Cardiac muscle cell (in vitro differentiated cells and primary cell): ENCODE results near the gene MAP2. TPM values are rescaled to one million over a fixed set of nuclear protein-coding genes. Genes with fewer than 3 reads are reported as not detected.

Experiments
- DNase-seq, 2 donors: peaks; one replicate each; pipeline versions ENCODE4 v3.0.0 to v3.0.0-alpha.2; 2010 to 2017; ENCODE audit warnings: low read depth in 1 of 2, low spot score in 1 of 2
- H3K27ac ChIP-seq: fragments of 200-600 bp; sonication (generic); 2 replicates; pipeline ENCODE4 v1.5.1; 2016
- H3K27me3 ChIP-seq: fragments of 200-600 bp; sonication (generic); 2 replicates; pipeline ENCODE4 v1.6.0; 2016; ENCODE audit warnings: control low read depth
- H3K36me3 ChIP-seq: fragments of 200-600 bp; sonication (generic); 2 replicates; pipeline ENCODE4 v1.5.1; 2016; ENCODE audit warnings: control low read depth
- H3K4me1 ChIP-seq: fragments of 200-600 bp; sonication (generic); 2 replicates; pipeline ENCODE4 v1.8.1; 2017; ENCODE audit warnings: low read depth, mild to moderate bottlenecking, mixed run types
- H3K4me3 ChIP-seq: fragments of 200-600 bp; sonication (generic); 2 replicates; pipeline ENCODE4 v1.5.1; 2016; ENCODE audit warnings: mild to moderate bottlenecking
- H3K9me3 ChIP-seq: fragments of 200-600 bp; sonication (generic); 2 replicates; pipeline ENCODE4 v1.5.1; 2017; ENCODE audit warnings: low read depth, mild to moderate bottlenecking, control low read depth
- polyA plus RNA-seq: library from polyadenylated mRNA; unstranded; fragments of >200 nt; fragmentation: Nextera tagmentation; extraction: Ambion mirVana; gene quantifications from 2 replicates; pipeline ENCODE4 v1.2.1, GENCODE V29; 2016
- total RNA-seq: library from RNA; depleted of rRNA; stranded (reverse); fragments of >200 nt; gene quantifications from 2 replicates; pipeline ENCODE4 v1.2.3, GENCODE V29; 2016
- TF ChIP-seq, protein P1 (sequence below): IDR thresholded peaks from 2 replicates; pipeline ENCODE4 v1.5.1; 2012; ENCODE audit warnings: low read depth, mild to moderate bottlenecking, low read length

MAP2 gene
- total and polyA plus RNA-seq, 2 experiments from 2014 or later = 0.24 to 0.68 TPM

DNA sequence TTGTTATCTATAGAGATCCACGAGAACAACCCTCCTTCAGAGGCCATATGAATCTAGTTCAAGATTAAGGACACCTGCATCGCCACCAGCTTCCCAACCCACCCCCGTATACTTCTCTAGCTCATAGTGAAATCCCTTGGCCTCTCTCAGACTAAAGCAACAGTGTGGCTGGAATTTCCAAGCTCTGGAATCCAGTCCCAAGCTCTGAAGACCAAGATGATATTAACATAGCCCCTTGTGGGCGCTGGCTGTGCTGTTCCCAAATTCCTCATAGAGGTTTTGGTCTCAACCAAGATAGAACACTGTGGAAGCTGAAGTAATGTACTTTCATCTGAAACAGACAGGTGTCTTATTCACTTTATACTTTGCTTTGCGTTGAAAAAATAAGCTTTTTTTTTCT is 139.6 kb downstream of the MAP2 start:
- no peak for DNase-seq
- Histone ChIP-seq H3K9me3 (no peaks in the 10 kb centered on the region), H3K4me3 (no peak overlapping the region), H3K36me3 (no peaks in the 10 kb centered on the region), H3K4me1 (no peaks in the 10 kb centered on the region), H3K27ac (no peak overlapping the region), H3K27me3 (no peaks in the 10 kb centered on the region)
- TF ChIP-seq, protein P1, sequence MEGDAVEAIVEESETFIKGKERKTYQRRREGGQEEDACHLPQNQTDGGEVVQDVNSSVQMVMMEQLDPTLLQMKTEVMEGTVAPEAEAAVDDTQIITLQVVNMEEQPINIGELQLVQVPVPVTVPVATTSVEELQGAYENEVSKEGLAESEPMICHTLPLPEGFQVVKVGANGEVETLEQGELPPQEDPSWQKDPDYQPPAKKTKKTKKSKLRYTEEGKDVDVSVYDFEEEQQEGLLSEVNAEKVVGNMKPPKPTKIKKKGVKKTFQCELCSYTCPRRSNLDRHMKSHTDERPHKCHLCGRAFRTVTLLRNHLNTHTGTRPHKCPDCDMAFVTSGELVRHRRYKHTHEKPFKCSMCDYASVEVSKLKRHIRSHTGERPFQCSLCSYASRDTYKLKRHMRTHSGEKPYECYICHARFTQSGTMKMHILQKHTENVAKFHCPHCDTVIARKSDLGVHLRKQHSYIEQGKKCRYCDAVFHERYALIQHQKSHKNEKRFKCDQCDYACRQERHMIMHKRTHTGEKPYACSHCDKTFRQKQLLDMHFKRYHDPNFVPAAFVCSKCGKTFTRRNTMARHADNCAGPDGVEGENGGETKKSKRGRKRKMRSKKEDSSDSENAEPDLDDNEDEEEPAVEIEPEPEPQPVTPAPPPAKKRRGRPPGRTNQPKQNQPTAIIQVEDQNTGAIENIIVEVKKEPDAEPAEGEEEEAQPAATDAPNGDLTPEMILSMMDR = no peak

DNA sequence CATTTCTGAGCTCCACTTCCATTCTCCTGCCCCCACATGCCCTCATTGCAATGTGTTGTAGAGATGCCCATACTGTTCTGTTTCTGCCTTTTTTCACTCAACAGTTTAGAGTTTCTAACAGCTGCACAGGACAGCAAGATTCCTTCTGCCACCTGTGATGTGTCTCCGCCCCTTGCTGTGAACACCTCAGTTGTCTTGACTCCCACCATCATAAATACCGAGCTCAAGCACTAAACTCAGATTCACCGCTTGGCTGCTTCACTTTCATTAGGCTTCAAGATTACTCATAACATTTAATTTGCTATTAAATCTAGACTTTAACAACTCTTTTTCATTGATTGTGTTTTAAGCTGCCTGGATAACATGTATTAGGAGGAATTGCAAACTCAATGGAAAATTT is 141.0 kb downstream of the MAP2 start:
- no peak overlapping the region for H3K4me3 ChIP-seq
- no peaks in the 10 kb centered on the region for H3K9me3 ChIP-seq
- H3K27me3 ChIP-seq = no peaks in the 10 kb centered on the region
- TF ChIP-seq, protein P1 = no peak
- no peak overlapping the region for H3K27ac ChIP-seq
- DNase-seq = no peak
- H3K4me1 ChIP-seq = no peaks in the 10 kb centered on the region
- H3K36me3 ChIP-seq = no peaks in the 10 kb centered on the region

DNA sequence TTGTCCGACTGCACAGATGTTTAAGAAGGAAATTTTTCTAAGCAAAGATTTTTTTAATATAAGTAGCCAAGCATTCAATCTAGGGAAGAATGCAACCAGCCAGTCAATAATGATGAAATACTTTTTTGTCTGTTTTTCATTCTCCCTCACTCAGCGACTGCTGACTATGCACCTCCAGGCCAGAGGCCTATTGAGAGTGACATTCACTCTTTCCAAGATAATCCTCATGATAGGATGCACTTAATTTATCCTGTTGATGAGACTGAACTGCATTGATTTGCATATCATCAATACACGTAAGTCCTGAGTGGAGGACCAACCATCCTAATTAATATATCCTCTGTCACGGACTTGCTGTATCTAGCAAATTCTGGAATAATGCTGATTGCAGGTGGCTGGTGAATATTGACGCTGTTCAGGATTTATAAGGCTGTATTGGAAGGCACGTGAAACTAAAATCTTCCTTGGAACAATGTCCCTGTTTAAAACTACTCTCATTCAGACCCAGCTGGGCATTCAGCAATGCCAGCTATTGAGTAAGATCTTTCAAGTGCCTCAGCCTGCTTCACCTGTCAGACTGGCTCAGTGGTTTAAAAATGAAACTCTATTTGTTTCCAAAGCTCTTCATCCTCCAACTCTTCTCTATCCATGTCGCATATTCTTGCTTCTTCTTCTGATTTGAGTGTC is 142.2 kb downstream of the MAP2 start:
- H3K9me3 ChIP-seq = no peaks in the 10 kb centered on the region
- no peaks in the 10 kb centered on the region for H3K36me3 ChIP-seq
- DNase-seq = no peak
- no peak overlapping the region for H3K27ac ChIP-seq
- H3K4me3 ChIP-seq = no peak overlapping the region
- TF ChIP-seq, protein P1 = no peak
- no peaks in the 10 kb centered on the region for H3K27me3 ChIP-seq
- no peaks in the 10 kb centered on the region for H3K4me1 ChIP-seq

DNA sequence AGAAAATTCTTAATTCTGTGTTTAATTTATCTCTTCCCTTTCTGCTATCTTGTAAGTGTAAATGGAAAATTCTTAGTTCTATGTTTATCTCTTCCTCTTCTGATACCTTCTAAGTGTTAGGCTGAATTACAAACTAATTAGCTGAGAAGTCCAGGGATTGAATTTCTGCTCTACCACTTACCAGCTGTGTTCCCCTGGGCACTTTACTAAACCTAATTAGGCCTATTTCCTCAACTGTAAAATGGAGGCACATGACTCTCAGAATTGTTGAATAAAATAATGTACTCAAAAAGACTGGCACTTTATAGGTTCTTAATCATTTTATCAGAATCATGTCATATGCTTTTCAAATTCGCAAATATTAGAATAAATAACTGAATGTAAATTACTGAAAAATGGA is 146.3 kb downstream of the MAP2 start:
- Histone ChIP-seq H3K27ac (no peak overlapping the region), H3K4me3 (no peak overlapping the region), H3K9me3 (no peaks in the 10 kb centered on the region), H3K4me1 (no peaks in the 10 kb centered on the region), H3K36me3 (no peaks in the 10 kb centered on the region), H3K27me3 (no peaks in the 10 kb centered on the region)
- DNase-seq = no peak
- TF ChIP-seq, protein P1 = no peak

DNA sequence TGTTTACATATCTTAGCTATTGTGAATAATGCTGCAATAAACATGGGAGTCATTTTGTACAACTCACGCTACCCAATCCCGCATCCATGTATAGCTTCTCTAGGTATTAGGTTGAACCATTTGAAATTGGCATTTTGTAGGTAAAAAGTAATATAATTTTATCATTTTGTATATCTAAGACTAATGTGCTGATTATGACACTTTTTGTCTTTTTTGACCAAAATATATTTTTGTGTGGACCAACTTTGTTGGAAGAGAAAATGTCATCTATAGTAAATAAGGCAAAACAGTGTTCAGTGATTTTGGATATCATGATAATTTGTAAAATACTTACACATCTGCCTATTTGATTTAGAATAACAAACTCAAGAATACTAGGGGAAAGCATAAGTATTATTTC is 150.7 kb downstream of the MAP2 start:
- Histone ChIP-seq H3K4me3 (no peak overlapping the region), H3K4me1 (no peaks in the 10 kb centered on the region), H3K27ac (no peak overlapping the region), H3K9me3 (no peaks in the 10 kb centered on the region), H3K36me3 (no peaks in the 10 kb centered on the region), H3K27me3 (no peaks in the 10 kb centered on the region)
- TF ChIP-seq, protein P1 = no peak
- no peak for DNase-seq
